SK-N-SH (cell line): ENCODE results near the gene LINGO4. TPM values are rescaled to one million over a fixed set of nuclear protein-coding genes. Genes with fewer than 3 reads are reported as not detected.

Source experiments
- CTCF ChIA-PET: fragments of 300-600, 350-600 bp; formaldehyde crosslinking; extraction: SDS; loops from one replicate; lab custom pipeline; 2021; lab: Yijun Ruan, JAX
- POLR2A ChIA-PET: fragments of 350-600 bp; sonication (Branson Sonifier 250); formaldehyde crosslinking; extraction: SDS; loops from one replicate; lab custom pipeline; 2020; ENCODE audit warnings: antibody characterized with exemption, inconsistent platforms; lab: Yijun Ruan, JAX
- DNase-seq: peaks from one replicate; pipeline ENCODE4 v3.0.0; 2012
- H2AFZ ChIP-seq: fragments of 200-600 bp; sonication (generic); 2 replicates; pipeline ENCODE4 v1.8.1; 2016; ENCODE audit warnings: antibody characterized with exemption, mild to moderate bottlenecking, low read depth
- H3F3A ChIP-seq: fragments of 200-600 bp; sonication (generic); replicated peaks from 2 replicates; pipeline ENCODE3; 2016; ENCODE audit warnings: antibody characterized with exemption, mild to moderate bottlenecking; ENCODE audit not compliant: insufficient read depth
- H3K27ac ChIP-seq, 2 experiments: fragments of 200-500 bp in 1 of 2; fragments of 200-600 bp in 1 of 2; sonication (Bioruptor generic) in 1 of 2; sonication (generic), shearing (Covaris generic) in 1 of 2; 2 replicates each; pipeline versions ENCODE4 v1.5.1 to v1.6.1; 2014 to 2016; ENCODE audit warnings: low read depth in 2 of 2, inconsistent platforms in 1 of 2, low read length in 1 of 2, mild to moderate bottlenecking in 1 of 2, mixed read lengths in 1 of 2
- H3K27me3 ChIP-seq: fragments of 200-600 bp; sonication (generic), shearing (Covaris generic); 2 replicates; pipeline ENCODE4 v1.6.1; 2016; ENCODE audit warnings: mixed run types; ENCODE audit not compliant: insufficient read depth
- H3K36me3 ChIP-seq, 2 experiments: fragments of 200-500 bp in 1 of 2; fragments of 200-600 bp in 1 of 2; sonication (Bioruptor generic) in 1 of 2; sonication (generic) in 1 of 2; replicated peaks in 1 of 2; 2 replicates each; pipeline versions ENCODE3 to v1.5.1; 2014 to 2016; ENCODE audit warnings: low read length in 1 of 2, mild to moderate bottlenecking in 1 of 2; ENCODE audit not compliant: insufficient read depth in 2 of 2, control insufficient read depth in 1 of 2
- H3K4me1 ChIP-seq, 2 experiments: fragments of 200-500 bp in 1 of 2; fragments of 200-600 bp in 1 of 2; sonication (Bioruptor generic) in 1 of 2; sonication (generic), shearing (Covaris generic) in 1 of 2; 2 replicates each; pipeline versions ENCODE4 v1.5.1 to v1.6.1; 2014 to 2016; ENCODE audit warnings: low read depth in 1 of 2, low read length in 1 of 2, mixed run types in 1 of 2; ENCODE audit not compliant: insufficient read depth in 2 of 2, control insufficient read depth in 1 of 2
- H3K4me2 ChIP-seq: fragments of 200-600 bp; sonication (generic), shearing (Covaris generic); 2 replicates; pipeline ENCODE4 v1.6.1; 2017; ENCODE audit warnings: mixed run types
- H3K4me3 ChIP-seq, 2 experiments: fragments of 200-500 bp in 1 of 2; fragments of 200-600 bp in 1 of 2; sonication (Bioruptor generic) in 1 of 2; sonication (generic), shearing (Covaris generic) in 1 of 2; 2 replicates each; pipeline versions ENCODE4 v1.5.1 to v1.8.1; 2014 to 2016; ENCODE audit warnings: low read depth in 2 of 2, inconsistent platforms in 1 of 2, low read length in 1 of 2, mild to moderate bottlenecking in 1 of 2, mixed read lengths in 1 of 2, moderate library complexity in 1 of 2
- H3K79me2 ChIP-seq: fragments of 200-600 bp; sonication (generic); 2 replicates; pipeline ENCODE4 v1.8.1; 2017; ENCODE audit warnings: mild to moderate bottlenecking; ENCODE audit not compliant: insufficient read depth
- H3K9ac ChIP-seq: fragments of 200-600 bp; sonication (generic); 2 replicates; pipeline ENCODE4 v1.6.1; 2017; ENCODE audit warnings: mixed run types
- H3K9me2 ChIP-seq: fragments of 200-600 bp; sonication (generic); 2 replicates; pipeline ENCODE4 v1.6.1; 2017; ENCODE audit warnings: mixed run types
- H3K9me3 ChIP-seq: fragments of 200-600 bp; sonication (generic); 2 replicates; pipeline ENCODE4 v1.6.1; 2017; ENCODE audit warnings: mixed run types, mild to moderate bottlenecking, moderate library complexity
- H4K20me1 ChIP-seq: fragments of 200-600 bp; sonication (generic); 2 replicates; pipeline ENCODE4 v1.6.1; 2017; ENCODE audit warnings: mild to moderate bottlenecking, mixed run types; ENCODE audit not compliant: insufficient read depth
- CHD2 ChIP-seq: fragments of 150-350 bp; IDR thresholded peaks from 2 replicates; pipeline ENCODE4 v1.6.1; 2018; ENCODE audit warnings: low read length; ENCODE audit not compliant: partially characterized antibody
- ELF1 ChIP-seq: IDR thresholded peaks from 2 replicates; pipeline ENCODE4 v1.4.0; 2012
- EP300 ChIP-seq, 2 experiments: IDR thresholded peaks; 2 replicates each; pipeline versions ENCODE4 v1.4.0 to v1.6.1; 2012; ENCODE audit warnings: borderline replicate concordance in 1 of 2, low read depth in 1 of 2, low read length in 1 of 2
- FOXJ3 ChIP-seq: sonication (generic); formaldehyde crosslinking; IDR thresholded peaks from 2 replicates; pipeline ENCODE4 v1.5.1; 2020; ENCODE audit warnings: mild to moderate bottlenecking, missing genetic modification reagents
- FOXM1 ChIP-seq: IDR thresholded peaks from 2 replicates; pipeline ENCODE4 v1.4.0; 2012; ENCODE audit warnings: low read depth, mild to moderate bottlenecking
- GATA2 ChIP-seq: sonication (generic); formaldehyde crosslinking; IDR thresholded peaks from 2 replicates; pipeline ENCODE4 v1.5.0; 2020; ENCODE audit warnings: mild to moderate bottlenecking, missing genetic modification reagents
- MAX ChIP-seq: IDR thresholded peaks from 2 replicates; pipeline ENCODE4 v1.4.0; 2012; ENCODE audit warnings: low read depth
- MXI1 ChIP-seq: IDR thresholded peaks from 2 replicates; pipeline ENCODE4 v1.6.1; 2012; ENCODE audit warnings: mild to moderate bottlenecking, low read depth, low read length, improper control_type of control experiment
- NFIC ChIP-seq: IDR thresholded peaks from 2 replicates; pipeline ENCODE4 v1.4.0; 2012; ENCODE audit warnings: borderline replicate concordance
- PBX3 ChIP-seq: IDR thresholded peaks from 2 replicates; pipeline ENCODE4; 2012
- RCOR1 ChIP-seq: fragments of 150-350 bp; IDR thresholded peaks from 2 replicates; pipeline ENCODE4 v1.6.1; 2017; ENCODE audit warnings: antibody characterized with exemption, low read length
- RFX5 ChIP-seq: IDR thresholded peaks from 2 replicates; pipeline ENCODE4 v1.6.1; 2012; ENCODE audit warnings: mild to moderate bottlenecking, improper control_type of control experiment, low read length
- RXRA ChIP-seq: IDR thresholded peaks from 2 replicates; pipeline ENCODE4 v1.4.0; 2012; ENCODE audit warnings: low read depth, mild to moderate bottlenecking, borderline replicate concordance
- SIN3A ChIP-seq: IDR thresholded peaks from 2 replicates; pipeline ENCODE4 v1.6.1; 2012; ENCODE audit warnings: low read depth, mild to moderate bottlenecking, low read length, moderate library complexity, borderline replicate concordance
- TAF1 ChIP-seq: IDR thresholded peaks from 2 replicates; pipeline ENCODE4 v1.6.1; 2012; ENCODE audit warnings: low read depth, mild to moderate bottlenecking, low read length, moderate library complexity, borderline replicate concordance
- TEAD4 ChIP-seq: IDR thresholded peaks from 2 replicates; pipeline ENCODE4 v1.4.0; 2012; ENCODE audit warnings: mild to moderate bottlenecking, borderline replicate concordance; ENCODE audit not compliant: insufficient read depth
- USF2 ChIP-seq: fragments of 150-350 bp; IDR thresholded peaks from 2 replicates; pipeline ENCODE4 v1.6.1; 2017; ENCODE audit warnings: antibody characterized with exemption, low read length, low read depth, borderline replicate concordance
- ZBTB33 ChIP-seq: IDR thresholded peaks from 2 replicates; pipeline ENCODE4 v1.4.0; 2012; ENCODE audit warnings: low read depth, borderline replicate concordance
- WGBS: methylation state at CpG from one replicate; pipeline ENCODE4 v1.1.6; 2017; ENCODE audit warnings: low lambda C conversion rate; 5-methylcytosine and 5-hydroxymethylcytosine counted together
- polyA plus RNA-seq, 3 experiments: library from polyadenylated mRNA; depleted of rRNA; stranded (reverse); fragments of >200 nt; gene quantifications; 2 replicates each; pipeline ENCODE4 v1.2.3, GENCODE V29; 2012

LINGO4 gene
- polyA plus RNA-seq, 1 of the 3 experiments (the other 2 are of a cell fraction) = not detected

GRCh38 chr1:151851886-151852285 is 46.7 kb upstream of the LINGO4 start:
- ChIA-PET CTCF (interaction anchor here (1.4 kb wide), 1 partner anchor 18 kb away, joined by 3 read pairs; no protein-coding TSS in a partner anchor), POLR2A (no interaction called here)
- Histone ChIP-seq H3K4me2 (no peak overlapping the region), H3K4me1 (peaks cover 0 to 40% of the 10 kb centered on the region in 2 experiments; a peak in 1 of 4 replicates), H3K27ac (no peak overlapping the region), H3K79me2 (no peaks in the 10 kb centered on the region), H3K9me3 (no peaks in the 10 kb centered on the region), H3K27me3 (peaks cover 5% of the 10 kb centered on the region; the same call in 1 of the 2 replicates), H3K9me2 (no peaks in the 10 kb centered on the region), H4K20me1 (no peaks in the 10 kb centered on the region), H3K9ac (no peak overlapping the region), H3K4me3 (no peak overlapping the region), H3K36me3 (no peaks in the 10 kb centered on the region), H3F3A (no peaks in the 10 kb centered on the region), H2AFZ (no peak overlapping the region)
- DNase-seq = no peak
- no peak for TF ChIP-seq RXRA
- no peak for TF ChIP-seq FOXJ3
- TF ChIP-seq FOXM1 = no peak
- no peak for TF ChIP-seq ZBTB33
- no peak for TF ChIP-seq GATA2 (CRISPR knock-in tag)
- no peak for TF ChIP-seq NFIC
- TF ChIP-seq TAF1 = no peak
- no peak for TF ChIP-seq SIN3A
- TF ChIP-seq MXI1 = no peak
- no peak for TF ChIP-seq MAX
- no peak for TF ChIP-seq USF2
- no peak for TF ChIP-seq CHD2
- no peak for TF ChIP-seq ELF1
- no peak for TF ChIP-seq EP300 (IDR thresholded peaks at IDR 0.05; ENCODE audit: borderline replicate concordance in 1 of 2, low read depth in 1 of 2, low read length in 1 of 2)
- no peak for TF ChIP-seq TEAD4
- no peak for TF ChIP-seq PBX3
- no peak for TF ChIP-seq RFX5
- no peak for TF ChIP-seq RCOR1
- 59% methylated on average over 8 of the region's 8 CpGs for WGBS
